CD8-positive, alpha-beta memory T cell (primary cell): ENCODE results near the gene ZCCHC7. TPM values are rescaled to one million over a fixed set of nuclear protein-coding genes. Genes with fewer than 3 reads are reported as not detected.
"Not testable (repeated sequence)": the region's sequence is repeated elsewhere in the genome, so short reads cannot be mapped to it uniquely, and the experiment has no call there.

Experiments used
- CTCF ChIA-PET: fragments of 350-600 bp; sonication (Branson Sonifier 250); formaldehyde crosslinking; loops from one replicate; lab custom pipeline; 2021; ENCODE audit warnings: antibody characterized with exemption; lab: Charles Lee
- POLR2A ChIA-PET: fragments of 350-600 bp; sonication (Branson Sonifier 250); formaldehyde crosslinking; loops from one replicate; lab custom pipeline; 2021; ENCODE audit warnings: antibody characterized with exemption; lab: Charles Lee
- DNase-seq, 5 donors: peaks; one replicate each; pipeline versions ENCODE4 v3.0.0 to v3.0.0-alpha.2; 2020 to 2022; ENCODE audit warnings: mixed read lengths in 1 of 5
- H3K27ac ChIP-seq: one replicate; pipeline ENCODE4 v1.7.0; 2013; ENCODE audit warnings: low read depth, mild to moderate bottlenecking, low read length, moderate library complexity
- H3K27me3 ChIP-seq: 2 replicates; pipeline ENCODE4 v1.7.0; 2013; ENCODE audit warnings: low read length, mild to moderate bottlenecking; ENCODE audit not compliant: insufficient read depth, poor library complexity, severe bottlenecking
- H3K36me3 ChIP-seq: 2 replicates; pipeline ENCODE4 v1.7.0; 2013; ENCODE audit warnings: mild to moderate bottlenecking, low read length, moderate library complexity; ENCODE audit not compliant: insufficient read depth
- H3K4me1 ChIP-seq: 2 replicates; pipeline ENCODE4 v1.7.0; 2013; ENCODE audit warnings: mild to moderate bottlenecking, low read length, moderate library complexity; ENCODE audit not compliant: insufficient read depth
- H3K4me3 ChIP-seq: 2 replicates; pipeline ENCODE4 v1.7.0; 2013; ENCODE audit warnings: mild to moderate bottlenecking, low read length
- H3K9me3 ChIP-seq: 2 replicates; pipeline ENCODE4 v1.7.0; 2013; ENCODE audit warnings: mild to moderate bottlenecking, low read length
- H3K27ac Mint-ChIP-seq, 8 donors: one replicate each; pipeline ENCODE4 v1.8.0; 2020 to 2021; ENCODE audit warnings: mixed read lengths in 8 of 8, mild to moderate bottlenecking in 6 of 8, inconsistent platforms in 3 of 8, moderate library complexity in 3 of 8
- H3K27me3 Mint-ChIP-seq, 2 donors: one replicate each; pipeline ENCODE4 v1.8.0; 2020 to 2021; ENCODE audit warnings: mixed read lengths in 2 of 2, mild to moderate bottlenecking in 1 of 2, moderate library complexity in 1 of 2
- H3K36me3 Mint-ChIP-seq, 3 donors: one replicate each; pipeline ENCODE4 v1.8.0; 2020 to 2021; ENCODE audit warnings: mixed read lengths in 3 of 3, inconsistent platforms in 1 of 3, mild to moderate bottlenecking in 1 of 3
- H3K4me1 Mint-ChIP-seq, 3 donors: one replicate each; pipeline ENCODE4 v1.8.0; 2020 to 2021; ENCODE audit warnings: mixed read lengths in 3 of 3, inconsistent platforms in 1 of 3, mild to moderate bottlenecking in 1 of 3
- H3K4me3 Mint-ChIP-seq, 7 donors: one replicate each; pipeline ENCODE4 v1.8.0; 2020 to 2021; ENCODE audit warnings: mixed read lengths in 7 of 7, mild to moderate bottlenecking in 6 of 7, moderate library complexity in 4 of 7, inconsistent platforms in 2 of 7
- H3K9me3 Mint-ChIP-seq, 5 donors: one replicate each; pipeline ENCODE4 v1.8.0; 2020 to 2022; ENCODE audit warnings: mixed read lengths in 5 of 5, mild to moderate bottlenecking in 3 of 5, moderate library complexity in 2 of 5, inconsistent platforms in 1 of 5
- polyA plus RNA-seq: library from polyadenylated mRNA; unstranded; fragments of 300-500 nt; fragmentation: Illumina TruSeq; gene quantifications from one replicate; pipeline ENCODE4 v1.2.3, GENCODE V29; 2021
- total RNA-seq, 2 experiments: library from RNA; stranded (reverse); gene quantifications; one replicate each; pipeline ENCODE4 v1.2.3, GENCODE V29; 2021

The ZCCHC7 gene
- total and polyA plus RNA-seq, 3 experiments from 2014 or later, result 25.6 to 35.2 (median 27.1) TPM

DNA sequence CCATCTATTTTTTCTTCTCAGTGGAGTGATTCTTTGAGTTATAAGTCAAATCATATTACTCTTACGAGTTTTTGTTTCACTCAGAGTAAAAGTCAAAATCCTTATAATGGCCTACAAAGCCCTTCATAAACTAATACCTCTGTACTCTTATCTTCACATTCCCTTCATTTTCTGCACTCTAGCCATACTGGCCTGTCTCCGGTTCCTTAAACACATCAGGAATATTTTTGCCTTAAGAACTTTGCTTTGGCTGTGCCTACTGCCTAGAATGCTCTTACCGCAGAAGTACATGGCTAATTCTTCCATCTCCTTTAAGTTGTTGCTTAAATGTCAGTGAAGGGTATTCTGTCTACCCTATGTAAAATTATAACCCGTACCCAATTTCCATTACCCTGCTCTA lies 169.3 kb downstream of the ZCCHC7 start:
- Mint-ChIP-seq H3K4me3 (no peak overlapping the region), H3K9me3 (no peaks in the 10 kb centered on the region), H3K27ac (no peak overlapping the region), H3K4me1 (peaks cover 44 to 66% (median 53%) of the 10 kb centered on the region in 3 donors), H3K27me3 (no peaks in the 10 kb centered on the region), H3K36me3 (peaks cover 3 to 14% (median 6%) of the 10 kb centered on the region in 3 donors)
- CTCF ChIA-PET, result no interaction called here
- peaks cover 4% of the 10 kb centered on the region for H3K4me1 ChIP-seq
- POLR2A ChIA-PET, result no interaction called here
- H3K36me3 ChIP-seq, result no peaks in the 10 kb centered on the region
- DNase-seq, result no peak
- H3K27ac ChIP-seq, result no peak overlapping the region
- no peak overlapping the region for H3K4me3 ChIP-seq
- H3K27me3 ChIP-seq, result no peaks in the 10 kb centered on the region
- no peaks in the 10 kb centered on the region for H3K9me3 ChIP-seq

DNA sequence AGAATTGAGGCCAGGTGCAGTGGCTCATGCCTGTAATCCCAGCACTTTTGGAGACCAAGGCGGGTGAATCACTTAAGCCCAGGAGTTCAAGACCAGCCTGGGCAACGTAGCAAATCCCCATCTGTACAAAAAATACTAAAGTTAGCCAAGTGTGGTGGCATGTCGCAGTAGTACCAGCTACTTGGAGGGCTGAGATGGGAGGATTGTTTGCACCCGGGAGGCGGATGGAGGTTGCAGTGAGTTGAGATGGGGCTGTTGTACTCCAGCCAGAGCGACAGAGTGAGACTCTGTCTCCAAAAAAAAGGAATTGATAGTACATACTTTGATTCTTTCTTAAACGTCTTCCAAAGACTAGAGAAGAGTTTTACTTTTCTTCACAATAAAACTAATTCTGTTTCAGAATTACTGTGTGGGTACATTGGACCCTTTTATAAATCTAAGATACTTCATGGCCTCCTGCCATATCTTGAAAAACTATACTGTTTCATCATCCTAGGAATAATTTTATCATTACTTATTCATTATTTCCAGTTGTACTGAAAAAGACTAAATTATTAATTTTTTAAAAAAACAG lies 170.1 kb downstream of the ZCCHC7 start:
- Histone ChIP-seq H3K4me3 (no peak overlapping the region), H3K9me3 (no peaks in the 10 kb centered on the region), H3K36me3 (no peaks in the 10 kb centered on the region), H3K4me1 (peaks cover 4% of the 10 kb centered on the region), H3K27me3 (no peaks in the 10 kb centered on the region), H3K27ac (no peak overlapping the region)
- no peak overlapping the region for H3K27ac Mint-ChIP-seq
- peaks cover 47 to 68% (median 55%) of the 10 kb centered on the region in 3 donors for H3K4me1 Mint-ChIP-seq
- no peaks in the 10 kb centered on the region for H3K9me3 Mint-ChIP-seq
- POLR2A ChIA-PET, result no interaction called here
- no peak for DNase-seq
- H3K4me3 Mint-ChIP-seq, result peak overlapping the region in 1 of 7 donors; percentile 68
- CTCF ChIA-PET, result no interaction called here
- peaks cover 3 to 14% (median 6%) of the 10 kb centered on the region in 3 donors for H3K36me3 Mint-ChIP-seq
- no peaks in the 10 kb centered on the region for H3K27me3 Mint-ChIP-seq

DNA sequence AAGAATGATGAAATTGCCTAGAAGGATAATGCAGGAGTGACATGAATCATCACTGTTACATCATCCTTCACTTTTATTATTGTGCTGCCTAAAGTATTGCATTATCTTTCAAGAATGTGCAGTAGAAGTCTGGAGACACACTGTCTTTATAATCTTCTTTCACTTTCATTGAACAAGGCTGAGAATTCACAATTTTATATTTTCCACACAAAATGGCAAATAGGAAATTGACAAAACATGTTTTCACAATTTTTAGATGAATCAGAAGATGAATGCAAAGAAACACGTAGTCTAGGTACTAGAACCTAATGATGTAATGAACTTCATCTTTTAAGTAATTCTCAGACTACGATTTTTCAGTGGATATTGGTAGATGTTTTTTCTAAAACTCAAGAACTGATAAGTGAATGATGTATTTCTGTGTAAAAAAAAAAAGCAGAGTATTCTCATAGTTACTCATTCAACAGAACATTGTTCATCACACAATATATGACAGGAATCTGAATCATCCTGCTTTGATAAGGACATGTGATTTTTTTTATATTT lies 170.6 kb downstream of the ZCCHC7 start:
- Histone ChIP-seq H3K36me3 (no peaks in the 10 kb centered on the region), H3K4me3 (no peak overlapping the region), H3K27me3 (no peaks in the 10 kb centered on the region), H3K27ac (no peak overlapping the region), H3K4me1 (peaks cover 4% of the 10 kb centered on the region), H3K9me3 (no peaks in the 10 kb centered on the region)
- Mint-ChIP-seq H3K36me3 (peaks cover 3 to 14% (median 6%) of the 10 kb centered on the region in 3 donors), H3K27me3 (no peaks in the 10 kb centered on the region), H3K4me1 (peaks cover 51 to 73% (median 58%) of the 10 kb centered on the region in 3 donors), H3K9me3 (no peaks in the 10 kb centered on the region), H3K27ac (no peak overlapping the region), H3K4me3 (no peak overlapping the region)
- CTCF ChIA-PET, result no interaction called here
- POLR2A ChIA-PET, result no interaction called here
- no peak for DNase-seq

- H3K36me3 ChIP-seq, H3K4me3 Mint-ChIP-seq, H3K9me3 Mint-ChIP-seq, DNase-seq, H3K4me1 ChIP-seq, CTCF ChIA-PET, H3K27me3 ChIP-seq, POLR2A ChIA-PET, H3K9me3 ChIP-seq, H3K4me3 ChIP-seq, H3K27me3 Mint-ChIP-seq, H3K27ac ChIP-seq, H3K27ac Mint-ChIP-seq: not testable (repeated sequence)
- Mint-ChIP-seq H3K36me3 (peaks cover 3 to 14% (median 6%) of the 10 kb centered on the region in 3 donors), H3K4me1 (peaks cover 56 to 80% (median 64%) of the 10 kb centered on the region in 3 donors)
Measured at GRCh38 chr9:37291612-37292238, 171.4 kb downstream of the ZCCHC7 start.

DNA sequence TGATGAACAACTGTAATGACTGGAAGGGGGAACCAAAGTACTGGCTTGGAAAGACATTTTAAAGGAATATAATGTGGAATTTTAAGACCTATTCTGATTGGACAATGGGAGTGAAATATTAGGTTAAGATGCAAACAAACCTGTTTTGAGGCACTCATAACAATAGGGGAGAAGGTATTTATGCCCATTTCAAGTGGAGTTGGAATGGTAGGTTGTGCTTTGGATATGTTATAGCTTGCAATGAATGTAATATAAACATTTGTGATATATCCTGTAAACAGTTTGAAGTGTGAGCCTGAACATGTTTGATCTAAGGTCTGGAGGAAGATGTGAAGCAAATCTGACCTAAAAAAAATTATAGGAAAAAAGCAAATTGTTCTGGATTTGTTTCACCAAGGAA lies 172.5 kb downstream of the ZCCHC7 start:
- H3K4me1 ChIP-seq, result peaks cover 4% of the 10 kb centered on the region
- Mint-ChIP-seq H3K27ac (peak overlapping the region in 2 of 8 donors; percentile 0 to 8), H3K4me3 (no peak overlapping the region), H3K4me1 (peaks cover 56 to 79% (median 64%) of the 10 kb centered on the region in 3 donors), H3K36me3 (peaks cover 3 to 14% (median 6%) of the 10 kb centered on the region in 3 donors), H3K9me3 (no peaks in the 10 kb centered on the region), H3K27me3 (no peaks in the 10 kb centered on the region)
- no peak overlapping the region for H3K27ac ChIP-seq
- CTCF ChIA-PET, result no interaction called here
- H3K36me3 ChIP-seq, result no peaks in the 10 kb centered on the region
- POLR2A ChIA-PET, result no interaction called here
- H3K9me3 ChIP-seq, result no peaks in the 10 kb centered on the region
- H3K27me3 ChIP-seq, result no peaks in the 10 kb centered on the region
- no peak for DNase-seq
- no peak overlapping the region for H3K4me3 ChIP-seq

DNA sequence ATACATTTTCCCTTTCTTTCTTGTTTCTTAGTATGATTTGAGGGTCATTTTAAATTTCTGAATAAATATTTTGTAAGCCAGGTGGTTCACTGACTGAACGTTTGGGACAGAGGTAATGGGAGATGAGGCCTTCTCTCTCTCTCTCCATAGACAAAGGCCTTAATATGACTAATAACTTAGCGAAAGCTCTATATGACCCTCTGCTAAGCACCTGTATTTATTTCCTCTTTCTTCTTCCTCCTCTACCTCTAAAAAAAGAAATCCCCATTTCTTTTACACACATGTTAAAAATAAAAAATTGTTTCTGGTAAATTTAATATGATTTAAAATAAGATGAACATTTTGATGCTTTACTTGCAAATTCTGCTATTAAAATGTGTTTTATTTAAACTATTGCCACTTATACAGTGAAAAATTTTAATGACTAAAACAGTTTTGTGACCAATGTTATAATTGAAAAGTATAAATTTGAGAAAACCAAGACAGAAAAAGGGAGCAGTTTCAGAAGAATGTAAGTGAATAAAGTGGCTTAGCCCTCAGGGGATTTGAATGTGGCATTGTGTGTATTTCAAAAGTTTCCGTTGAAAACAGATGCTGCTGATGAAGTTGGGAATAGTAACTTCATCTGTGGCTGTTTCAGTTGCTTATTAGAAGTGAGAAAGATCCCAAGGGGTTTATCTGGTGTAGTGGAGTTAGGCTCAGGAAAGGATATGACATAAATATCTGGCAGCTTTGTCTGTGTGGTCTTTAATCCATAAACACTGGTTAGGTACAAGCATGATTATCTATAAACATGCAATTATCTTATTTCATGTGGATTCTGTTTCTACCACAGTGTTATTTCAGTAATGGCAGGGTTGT lies 173.5 kb downstream of the ZCCHC7 start:
- H3K4me1 Mint-ChIP-seq, result peaks cover 53 to 81% (median 65%) of the 10 kb centered on the region in 3 donors
- DNase-seq, result no peak
- no peak overlapping the region for H3K4me3 Mint-ChIP-seq
- H3K9me3 Mint-ChIP-seq, result no peaks in the 10 kb centered on the region
- no peak overlapping the region for H3K27ac Mint-ChIP-seq
- Histone ChIP-seq H3K4me1 (peaks cover 4% of the 10 kb centered on the region), H3K27ac (no peak overlapping the region), H3K36me3 (no peaks in the 10 kb centered on the region), H3K27me3 (no peaks in the 10 kb centered on the region), H3K9me3 (no peaks in the 10 kb centered on the region), H3K4me3 (no peak overlapping the region)
- ChIA-PET CTCF (no interaction called here), POLR2A (no interaction called here)
- H3K36me3 Mint-ChIP-seq, result peaks cover under 1 to 10% (median 3%) of the 10 kb centered on the region in 3 donors
- no peaks in the 10 kb centered on the region for H3K27me3 Mint-ChIP-seq

DNA sequence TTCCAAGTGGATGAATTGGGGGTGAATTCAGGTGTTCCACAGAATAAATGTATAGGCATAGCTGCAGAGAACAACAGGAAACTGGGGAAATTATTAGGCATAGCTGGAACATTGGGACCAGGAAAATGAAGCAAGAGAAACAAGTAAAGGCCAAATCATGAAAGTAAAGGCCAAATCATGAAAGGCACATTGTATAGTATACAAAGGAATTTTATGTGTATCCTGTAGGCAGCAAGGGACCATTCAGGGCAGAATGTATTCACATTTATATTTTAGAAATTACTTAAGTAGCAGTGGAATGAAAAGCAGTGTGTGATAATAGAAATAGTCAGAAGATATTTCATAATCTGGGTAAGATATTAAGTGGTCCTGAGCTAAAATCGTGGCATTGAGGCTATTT lies 174.8 kb downstream of the ZCCHC7 start:
- H3K27ac Mint-ChIP-seq, result no peak overlapping the region
- POLR2A ChIA-PET, result no interaction called here

More for the DNA sequence above, 174.8 kb downstream of the ZCCHC7 start:
- H3K4me1 Mint-ChIP-seq, result peaks cover 58 to 82% (median 69%) of the 10 kb centered on the region in 3 donors
- H3K36me3 Mint-ChIP-seq, result peaks cover 0 to 5% (median 0%) of the 10 kb centered on the region in 3 donors
- Histone ChIP-seq H3K27ac (no peak overlapping the region), H3K27me3 (no peaks in the 10 kb centered on the region), H3K9me3 (no peaks in the 10 kb centered on the region), H3K4me3 (no peak overlapping the region), H3K36me3 (no peaks in the 10 kb centered on the region), H3K4me1 (peaks cover 11% of the 10 kb centered on the region)
- no peaks in the 10 kb centered on the region for H3K9me3 Mint-ChIP-seq
- CTCF ChIA-PET, result interaction anchor here (0.9 to 2.1 kb wide), 4 partner anchors 8 to 299 kb away, joined by 3 to 7 read pairs (median 4); no protein-coding TSS in a partner anchor
- H3K27me3 Mint-ChIP-seq, result no peaks in the 10 kb centered on the region
- H3K4me3 Mint-ChIP-seq, result peak overlapping the region in 1 of 7 donors; percentile 5
- no peak for DNase-seq
